ENCODE results near the gene RDH11. TPM values are rescaled to one million over a fixed set of nuclear protein-coding genes. Genes with fewer than 3 reads are reported as not detected.

Gene RDH11
- total RNA-seq, 1 experiment from 2014 or later, result 54.6 TPM

GRCh38 chr14:67680941-67681340 is 14.6 kb downstream of the RDH11 start (continued):
- TF ChIP-seq, protein P1, sequence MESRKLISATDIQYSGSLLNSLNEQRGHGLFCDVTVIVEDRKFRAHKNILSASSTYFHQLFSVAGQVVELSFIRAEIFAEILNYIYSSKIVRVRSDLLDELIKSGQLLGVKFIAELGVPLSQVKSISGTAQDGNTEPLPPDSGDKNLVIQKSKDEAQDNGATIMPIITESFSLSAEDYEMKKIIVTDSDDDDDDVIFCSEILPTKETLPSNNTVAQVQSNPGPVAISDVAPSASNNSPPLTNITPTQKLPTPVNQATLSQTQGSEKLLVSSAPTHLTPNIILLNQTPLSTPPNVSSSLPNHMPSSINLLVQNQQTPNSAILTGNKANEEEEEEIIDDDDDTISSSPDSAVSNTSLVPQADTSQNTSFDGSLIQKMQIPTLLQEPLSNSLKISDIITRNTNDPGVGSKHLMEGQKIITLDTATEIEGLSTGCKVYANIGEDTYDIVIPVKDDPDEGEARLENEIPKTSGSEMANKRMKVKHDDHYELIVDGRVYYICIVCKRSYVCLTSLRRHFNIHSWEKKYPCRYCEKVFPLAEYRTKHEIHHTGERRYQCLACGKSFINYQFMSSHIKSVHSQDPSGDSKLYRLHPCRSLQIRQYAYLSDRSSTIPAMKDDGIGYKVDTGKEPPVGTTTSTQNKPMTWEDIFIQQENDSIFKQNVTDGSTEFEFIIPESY (IDR thresholded peaks at IDR 0.05; ENCODE audit: extremely low read depth, insufficient replicate concordance, low read length), result no peak
- no peak for TF ChIP-seq CEBPB (IDR thresholded peaks at IDR 0.05; ENCODE audit: low read depth)

GRCh38 chr14:67680121-67680602 is 15.4 kb downstream of the RDH11 start:
- Histone ChIP-seq H3K4me2 (ENCODE audit: low read length) (no peak overlapping the region), H3K9me3 (ENCODE audit: control insufficient read depth in 1 of 2, insufficient read depth in 1 of 2, low read depth in 1 of 2, low read length in 2 of 2) (no peaks in the 10 kb centered on the region), H3K27me3 (ENCODE audit: insufficient read depth, low read length) (no peaks in the 10 kb centered on the region), H3K36me3 (ENCODE audit: control insufficient read depth in 1 of 2, insufficient read depth in 2 of 2, low read length in 2 of 2) (peaks cover 29 to 44% of the 10 kb centered on the region in 2 experiments), H3K79me2 (ENCODE audit: insufficient read depth, low read length) (peaks cover 17% of the 10 kb centered on the region; the same call in 1 of the 2 replicates), H3K27ac (ENCODE audit: low read depth, low read length) (no peak overlapping the region), H2AFZ (ENCODE audit: low read depth, low read length, poor library complexity, severe bottlenecking) (no peak overlapping the region), H3K9ac (ENCODE audit: low read length) (no peak overlapping the region), H3K9me2 (ENCODE audit: insufficient read depth) (no peaks in the 10 kb centered on the region), H3K4me3 (replicated peaks in 1 of 2; ENCODE audit: low read depth in 1 of 2, low read length in 2 of 2) (no peak overlapping the region), H3K4me1 (ENCODE audit: control insufficient read depth in 1 of 2, insufficient read depth in 2 of 2, low read length in 2 of 2) (peaks cover 0 to 5% of the 10 kb centered on the region in 2 experiments; a peak in 2 of 4 replicates), H4K20me1 (ENCODE audit: insufficient read depth) (no peaks in the 10 kb centered on the region)
- DNase-seq (ENCODE audit: low read depth, low spot score) (no peak), ATAC-seq (no peak)
- BruUV-seq (replicated peaks), result no TSS peak
- ChIA-PET CTCF (no interaction called here), POLR2A (no interaction called here), RAD21 (ENCODE audit: low non-redundant PET in 1 of 2, low total read pairs in 2 of 2, uncharacterized antibody in 2 of 2, unreplicated experiment in 2 of 2) (no interaction called here)
- no peak for TF ChIP-seq MAX (IDR thresholded peaks at IDR 0.05)
- no peak for TF ChIP-seq FOSL1 (IDR thresholded peaks at IDR 0.05; ENCODE audit: low read depth)
- no peak for TF ChIP-seq ELF1 (IDR thresholded peaks at IDR 0.05; ENCODE audit: borderline replicate concordance, low read depth)
- intact Hi-C loops (cut with micrococcal nuclease), result no loop called here

GRCh38 chr14:67679006-67679405 is 16.6 kb downstream of the RDH11 start:
- H3K79me2 ChIP-seq (ENCODE audit: insufficient read depth, low read length), result peaks cover 20% of the 10 kb centered on the region
- H3K4me2 ChIP-seq (ENCODE audit: low read length), result no peak overlapping the region
- H3K9ac ChIP-seq (ENCODE audit: low read length), result no peak overlapping the region
- POLR2A ChIA-PET, result no interaction called here
- DNase-seq (ENCODE audit: low read depth, low spot score) (no peak), ATAC-seq (no peak)
- no peak overlapping the region for H3K4me3 ChIP-seq (replicated peaks in 1 of 2; ENCODE audit: low read depth in 1 of 2, low read length in 2 of 2)
- peaks cover 21 to 37% of the 10 kb centered on the region in 2 experiments for H3K36me3 ChIP-seq (ENCODE audit: control insufficient read depth in 1 of 2, insufficient read depth in 2 of 2, low read length in 2 of 2)
- H3K4me1 ChIP-seq (ENCODE audit: control insufficient read depth in 1 of 2, insufficient read depth in 2 of 2, low read length in 2 of 2), result peaks cover 0 to 8% of the 10 kb centered on the region in 2 experiments; a peak in 2 of 4 replicates
- intact Hi-C loops (cut with micrococcal nuclease), result no loop called here
- no peaks in the 10 kb centered on the region for H4K20me1 ChIP-seq (ENCODE audit: insufficient read depth)
- no TSS peak for BruUV-seq (replicated peaks)
- H3K27me3 ChIP-seq (ENCODE audit: insufficient read depth, low read length), result no peaks in the 10 kb centered on the region
- H3K27ac ChIP-seq (ENCODE audit: low read depth, low read length), result no peak overlapping the region
- H3K9me3 ChIP-seq (ENCODE audit: control insufficient read depth in 1 of 2, insufficient read depth in 1 of 2, low read depth in 1 of 2, low read length in 2 of 2), result no peaks in the 10 kb centered on the region
- no peaks in the 10 kb centered on the region for H3K9me2 ChIP-seq (ENCODE audit: insufficient read depth)
- H2AFZ ChIP-seq (ENCODE audit: low read depth, low read length, poor library complexity, severe bottlenecking), result no peak overlapping the region
- CTCF ChIA-PET, result no interaction called here
- RAD21 ChIA-PET (ENCODE audit: low non-redundant PET in 1 of 2, low total read pairs in 2 of 2, uncharacterized antibody in 2 of 2, unreplicated experiment in 2 of 2), result no interaction called here
- no peak for TF ChIP-seq FOSL1 (IDR thresholded peaks at IDR 0.05; ENCODE audit: low read depth)
- no peak for TF ChIP-seq ZFX (IDR thresholded peaks at IDR 0.05)
- TF ChIP-seq EGR1 (IDR thresholded peaks at IDR 0.05; ENCODE audit: low read depth), result no peak
- no peak for TF ChIP-seq ZNF274 (IDR thresholded peaks at IDR 0.05; ENCODE audit: low read depth, low read length)
- TF ChIP-seq SRF (IDR thresholded peaks at IDR 0.05; ENCODE audit: low read depth), result no peak
- no peak for TF ChIP-seq POLR2AphosphoS5 (IDR thresholded peaks at IDR 0.05; ENCODE audit: low read depth, low read length)
- TF ChIP-seq MAX (IDR thresholded peaks at IDR 0.05), result no peak
- no peak for TF ChIP-seq JUND (IDR thresholded peaks at IDR 0.05)
- TF ChIP-seq, protein P2, sequence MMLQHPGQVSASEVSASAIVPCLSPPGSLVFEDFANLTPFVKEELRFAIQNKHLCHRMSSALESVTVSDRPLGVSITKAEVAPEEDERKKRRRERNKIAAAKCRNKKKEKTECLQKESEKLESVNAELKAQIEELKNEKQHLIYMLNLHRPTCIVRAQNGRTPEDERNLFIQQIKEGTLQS (IDR thresholded peaks at IDR 0.05), result no peak
- no peak for TF ChIP-seq YY1 (IDR thresholded peaks at IDR 0.05; ENCODE audit: extremely low read depth, insufficient replicate concordance, low read depth, low read length)
- TF ChIP-seq SIN3A (IDR thresholded peaks at IDR 0.05; ENCODE audit: low read depth), result no peak
- TF ChIP-seq CTCF (IDR thresholded peaks at IDR 0.05 in 2 of 3, conservative IDR thresholded peaks at IDR 0.05 in 1 of 3; ENCODE audit: borderline replicate concordance in 1 of 3, insufficient read depth in 1 of 3, low read depth in 2 of 3, low read length in 2 of 3), result no peak
